IPS-11a (cell line): ENCODE results near the gene SLC6A17.

Source experiments
- H3K4me3 ChIP-seq: one replicate; pipeline ENCODE4 v1.5.1; 2013; ENCODE audit warnings: low read depth, low read length, control low read depth

SLC6A17 gene

DNA sequence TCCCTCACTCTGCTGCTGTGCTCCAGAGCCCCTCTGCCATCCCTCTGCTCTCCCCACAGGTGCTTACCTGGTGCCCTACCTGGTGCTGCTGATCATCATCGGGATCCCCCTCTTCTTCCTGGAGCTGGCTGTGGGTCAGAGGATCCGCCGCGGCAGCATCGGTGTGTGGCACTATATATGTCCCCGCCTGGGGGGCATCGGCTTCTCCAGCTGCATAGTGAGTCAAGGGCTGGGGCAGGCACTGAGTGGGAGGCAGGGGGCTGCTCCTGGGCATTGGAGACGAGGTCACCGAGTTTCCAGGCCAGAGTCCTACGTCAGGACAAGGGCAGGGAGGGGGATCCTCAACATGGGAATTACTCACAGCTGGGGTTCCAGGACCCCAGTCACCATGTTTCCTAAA is 21.7 kb downstream of the SLC6A17 start:
- no peak overlapping the region for H3K4me3 ChIP-seq

DNA sequence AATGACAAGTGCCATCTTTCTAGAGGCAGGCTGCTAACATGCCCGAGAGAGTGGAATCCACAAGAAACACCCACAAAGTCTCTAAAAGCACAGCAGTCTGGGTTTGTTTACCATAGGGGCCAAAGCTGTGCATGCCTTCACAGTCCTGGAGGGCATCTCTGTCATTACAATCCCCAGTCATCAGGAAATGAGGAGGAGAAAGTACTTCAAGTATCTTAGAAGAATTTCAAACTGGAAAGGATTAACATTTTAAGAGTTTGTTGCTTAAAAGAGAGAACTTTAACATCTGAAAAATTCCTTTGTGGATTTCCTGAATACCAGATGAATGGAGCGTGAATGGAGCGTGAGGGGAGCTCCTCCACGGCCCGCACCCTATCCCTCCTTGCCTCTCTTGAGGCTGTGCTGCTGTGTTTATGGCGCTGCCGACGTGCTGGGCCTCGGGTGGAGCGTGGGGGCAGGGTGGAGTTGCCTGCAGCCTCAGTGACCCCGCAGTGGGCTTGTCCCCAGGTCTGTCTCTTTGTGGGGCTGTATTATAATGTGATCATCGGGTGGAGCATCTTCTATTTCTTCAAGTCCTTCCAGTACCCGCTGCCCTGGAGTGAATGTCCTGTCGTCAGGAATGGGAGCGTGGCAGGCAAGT is 23.3 kb downstream of the SLC6A17 start:
- H3K4me3 ChIP-seq: no peak overlapping the region

DNA sequence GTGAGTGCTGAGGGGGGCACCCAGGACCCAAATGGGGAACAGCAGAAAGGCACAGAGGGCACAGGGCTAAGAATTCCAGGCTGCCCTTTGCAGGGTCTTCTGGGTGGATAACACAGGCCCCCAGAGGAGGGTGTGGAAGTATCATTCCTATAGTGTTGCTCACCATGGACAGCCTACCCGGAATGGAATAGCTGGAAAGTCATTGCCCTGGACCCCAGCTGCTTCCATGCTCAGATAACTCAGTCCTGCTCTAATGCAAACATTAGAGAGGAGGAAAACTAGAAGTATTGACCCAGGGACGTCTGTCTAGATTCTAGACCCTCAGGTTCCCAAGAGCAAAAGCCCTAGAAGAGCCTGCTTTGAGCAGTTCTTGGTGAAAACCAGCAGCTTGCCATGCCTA is 24.7 kb downstream of the SLC6A17 start:
- H3K4me3 ChIP-seq: no peak overlapping the region

DNA sequence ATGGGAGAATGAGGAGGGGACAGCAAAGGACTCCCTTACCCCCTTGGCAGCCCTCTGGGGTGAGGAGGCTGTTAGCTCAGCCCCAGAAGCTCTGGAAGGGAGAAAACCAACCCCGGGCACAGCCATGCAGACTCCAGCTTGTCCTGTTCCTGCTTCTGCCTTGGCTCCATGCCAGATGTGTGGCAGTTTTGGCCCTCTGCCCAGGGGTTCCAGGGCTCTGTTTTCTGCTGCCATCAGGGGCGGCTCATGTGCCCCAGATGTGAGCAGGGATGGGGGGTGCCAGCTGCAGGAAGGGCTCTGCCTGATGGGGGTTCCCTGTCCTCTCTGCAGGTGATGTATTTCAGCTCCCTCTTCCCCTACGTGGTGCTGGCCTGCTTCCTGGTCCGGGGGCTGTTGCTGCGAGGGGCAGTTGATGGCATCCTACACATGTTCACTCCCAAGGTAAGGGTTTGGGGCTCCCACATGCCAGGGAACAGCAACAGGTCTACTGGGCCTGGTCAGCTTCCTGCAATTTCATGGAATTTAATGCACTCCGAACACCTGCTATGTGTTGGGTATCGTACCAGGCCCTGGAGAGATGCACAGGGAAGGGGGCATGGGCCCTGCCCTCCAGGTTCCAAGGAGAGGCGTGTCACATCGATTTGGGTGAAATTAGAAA is 26.1 kb downstream of the SLC6A17 start:
- no peak overlapping the region for H3K4me3 ChIP-seq

DNA sequence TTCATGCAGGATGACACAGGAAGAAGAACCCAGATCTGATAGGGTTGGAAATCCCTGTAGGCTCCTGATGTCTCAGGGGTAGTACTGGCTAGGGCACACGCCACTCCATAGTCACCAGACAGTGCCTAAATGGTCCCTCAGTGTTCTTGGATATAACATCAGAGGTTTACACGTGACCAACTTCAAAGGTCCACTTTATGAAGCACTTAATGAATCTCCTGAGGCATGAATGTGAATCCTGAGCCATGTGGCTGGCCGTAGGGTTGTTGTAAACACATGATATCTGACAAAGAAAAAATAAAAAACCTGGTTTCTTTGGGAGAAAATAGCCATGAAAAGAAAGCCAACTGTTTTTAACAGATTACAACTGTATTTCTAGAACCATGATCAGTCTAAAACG is 27.5 kb downstream of the SLC6A17 start:
- H3K4me3 ChIP-seq: no peak overlapping the region

DNA sequence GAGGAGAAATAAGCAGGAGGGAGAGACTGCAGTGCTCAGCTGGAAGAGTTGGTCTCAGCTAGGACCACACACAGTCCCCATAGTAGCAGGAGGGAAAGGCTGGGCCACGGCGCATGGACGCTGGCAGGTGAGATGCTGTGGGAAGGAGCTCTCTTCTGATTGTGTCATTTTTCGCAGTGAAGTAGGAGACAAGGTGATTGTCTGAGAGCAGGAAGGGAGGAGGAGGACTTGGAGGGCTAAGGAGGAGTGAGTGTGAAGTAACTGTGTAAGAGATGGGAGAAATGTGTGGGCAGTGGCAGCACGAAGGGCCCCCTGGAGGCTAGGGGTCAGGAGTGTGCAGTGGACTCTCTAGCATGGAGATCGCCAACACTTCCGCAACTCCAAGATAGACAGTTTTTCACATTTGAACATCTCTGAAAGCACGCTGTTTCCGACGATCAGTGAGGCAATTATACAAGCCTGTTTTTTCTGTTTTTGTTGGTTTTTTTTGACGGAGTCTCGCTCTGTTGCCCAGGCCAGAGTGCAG is 33.4 kb downstream of the SLC6A17 start:
- no peak overlapping the region for H3K4me3 ChIP-seq

DNA sequence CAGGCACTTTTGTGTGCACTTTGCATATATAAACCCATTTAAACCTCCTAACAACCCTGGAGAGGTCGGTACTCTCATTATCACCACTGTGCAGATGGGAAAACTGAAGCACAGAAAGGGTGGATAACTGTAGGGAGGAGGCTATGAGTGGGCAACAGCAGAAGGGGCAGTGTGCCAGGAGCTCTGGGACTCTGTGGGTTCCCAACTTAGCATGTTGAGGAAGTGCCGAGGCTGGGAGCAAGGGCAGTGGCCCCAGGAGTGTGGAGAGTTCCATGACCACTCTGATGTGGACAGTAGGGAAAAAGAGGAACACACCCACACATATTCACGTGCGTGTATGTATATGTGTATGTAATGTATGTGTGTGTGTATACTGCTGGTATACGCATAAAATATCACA is 34.2 kb downstream of the SLC6A17 start:
- H3K4me3 ChIP-seq: no peak overlapping the region

DNA sequence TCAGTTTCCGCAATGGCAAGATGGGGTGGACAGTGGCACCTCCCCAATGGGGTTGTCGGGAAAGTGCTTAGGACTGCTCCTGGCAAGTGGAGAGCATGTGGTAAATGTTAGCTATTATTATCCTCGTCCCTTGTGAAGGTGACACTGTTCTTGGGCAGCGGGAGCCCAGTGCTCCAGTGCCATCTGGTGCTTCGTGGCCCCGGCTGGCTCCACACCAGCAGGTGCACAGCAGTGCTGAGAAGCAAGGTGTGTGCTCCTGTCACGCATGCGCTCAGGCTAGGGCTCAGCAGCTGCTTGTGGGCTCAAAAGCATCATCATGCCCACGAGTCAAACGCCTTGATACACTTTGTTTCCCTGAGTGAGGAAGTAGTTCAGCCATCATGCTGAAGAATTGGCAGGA is 34.9 kb downstream of the SLC6A17 start:
- no peak overlapping the region for H3K4me3 ChIP-seq

DNA sequence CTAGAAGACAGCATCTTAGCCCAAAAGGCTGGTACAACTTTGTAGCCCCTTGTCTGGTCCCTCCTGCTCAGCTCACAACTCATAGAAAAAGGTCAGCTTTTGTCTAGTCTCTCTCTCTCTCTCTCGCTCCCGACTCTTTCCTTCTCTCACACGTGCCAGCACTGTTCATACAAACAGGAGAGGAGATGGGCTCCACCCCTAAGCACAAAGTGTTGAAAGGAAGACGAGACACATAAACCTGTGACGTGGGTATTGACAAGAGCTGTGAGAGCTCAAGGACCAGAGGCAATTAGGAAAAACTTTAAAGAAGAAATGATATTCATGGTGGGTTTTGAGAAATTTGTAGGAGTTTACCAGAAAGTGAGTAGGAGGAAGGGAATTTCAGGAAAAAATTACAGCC is 36.3 kb downstream of the SLC6A17 start:
- no peak overlapping the region for H3K4me3 ChIP-seq

DNA sequence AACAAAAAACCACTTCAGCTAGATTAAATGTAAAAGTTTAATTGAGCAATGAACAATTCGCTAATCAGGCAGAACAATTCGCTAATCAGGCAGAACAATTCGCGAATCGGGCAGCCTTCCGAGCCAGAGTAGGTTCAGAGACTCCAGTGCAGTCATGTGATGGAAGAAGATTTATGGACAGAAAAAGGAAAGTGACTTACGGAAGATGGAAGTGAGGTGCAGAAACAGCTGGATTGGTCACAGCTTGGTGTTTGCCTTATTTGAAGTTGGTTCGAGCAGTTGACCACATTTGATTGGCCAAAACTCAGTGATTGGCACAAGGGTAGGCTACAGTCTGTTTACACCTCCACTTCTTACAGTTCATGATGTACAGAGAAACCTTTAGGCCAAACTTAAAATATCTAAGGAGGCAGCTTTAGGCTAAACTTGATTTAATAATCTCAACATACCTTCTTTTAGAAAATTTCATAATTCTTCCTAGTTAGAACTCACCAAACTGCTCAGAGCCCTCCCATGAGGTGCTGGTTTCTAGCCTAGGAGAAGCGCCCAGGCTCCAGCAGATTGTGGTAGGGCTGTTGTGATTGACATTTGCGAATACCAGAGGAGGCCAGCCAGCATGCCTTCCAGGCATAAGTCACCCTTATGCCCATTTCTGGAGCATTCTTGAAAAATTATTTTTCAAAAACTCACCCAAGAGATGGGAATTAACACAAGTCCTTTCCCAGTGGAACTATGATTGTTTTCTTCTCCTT is 37.0 kb downstream of the SLC6A17 start:
- no peak overlapping the region for H3K4me3 ChIP-seq

DNA sequence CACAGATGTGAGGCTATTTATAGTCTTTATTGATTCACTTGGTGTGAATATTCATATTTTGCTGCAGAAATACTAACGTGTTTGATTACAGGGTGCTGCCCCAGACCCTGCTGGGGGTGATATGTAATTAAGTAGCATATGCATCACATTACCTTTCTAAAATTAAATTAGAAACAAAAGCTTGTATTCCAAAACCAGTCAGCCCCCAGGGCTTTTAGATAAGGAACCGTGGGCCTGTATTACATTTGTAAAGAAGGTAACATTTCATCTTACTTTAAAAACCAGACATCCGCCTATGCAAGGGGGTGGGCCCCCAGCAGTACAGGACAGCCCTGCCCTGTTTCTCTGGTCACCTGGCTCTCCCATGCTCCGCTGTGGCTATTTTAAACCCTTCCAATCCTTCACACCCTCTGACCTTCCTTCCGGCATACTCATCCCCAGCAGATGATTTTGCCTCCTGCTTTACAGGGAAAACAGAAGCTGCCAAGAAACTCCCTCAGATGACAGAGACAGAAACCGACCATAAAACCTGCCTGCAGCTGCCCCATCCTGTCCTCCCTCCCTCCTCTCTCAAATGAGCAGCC is 37.8 kb downstream of the SLC6A17 start:
- H3K4me3 ChIP-seq: no peak overlapping the region

DNA sequence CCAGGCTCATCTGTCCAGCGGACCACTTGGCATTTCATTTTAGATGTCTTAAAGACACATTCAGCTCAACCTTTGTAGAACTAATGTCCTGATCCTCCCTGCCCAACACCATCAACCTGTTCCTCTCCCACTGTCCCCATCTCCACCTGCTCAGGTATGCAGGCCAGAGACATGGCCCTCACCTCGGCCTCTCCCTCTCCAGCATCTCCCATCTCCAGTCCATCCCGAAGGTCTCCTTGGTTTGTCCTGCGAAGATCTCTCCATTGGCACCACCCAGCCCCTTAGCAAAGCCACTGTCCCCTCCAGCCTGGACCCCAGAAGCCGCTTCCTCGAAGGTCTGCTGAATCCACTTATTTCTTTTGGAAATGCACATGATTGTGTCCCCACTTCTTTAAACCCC is 38.9 kb downstream of the SLC6A17 start:
- no peak overlapping the region for H3K4me3 ChIP-seq

DNA sequence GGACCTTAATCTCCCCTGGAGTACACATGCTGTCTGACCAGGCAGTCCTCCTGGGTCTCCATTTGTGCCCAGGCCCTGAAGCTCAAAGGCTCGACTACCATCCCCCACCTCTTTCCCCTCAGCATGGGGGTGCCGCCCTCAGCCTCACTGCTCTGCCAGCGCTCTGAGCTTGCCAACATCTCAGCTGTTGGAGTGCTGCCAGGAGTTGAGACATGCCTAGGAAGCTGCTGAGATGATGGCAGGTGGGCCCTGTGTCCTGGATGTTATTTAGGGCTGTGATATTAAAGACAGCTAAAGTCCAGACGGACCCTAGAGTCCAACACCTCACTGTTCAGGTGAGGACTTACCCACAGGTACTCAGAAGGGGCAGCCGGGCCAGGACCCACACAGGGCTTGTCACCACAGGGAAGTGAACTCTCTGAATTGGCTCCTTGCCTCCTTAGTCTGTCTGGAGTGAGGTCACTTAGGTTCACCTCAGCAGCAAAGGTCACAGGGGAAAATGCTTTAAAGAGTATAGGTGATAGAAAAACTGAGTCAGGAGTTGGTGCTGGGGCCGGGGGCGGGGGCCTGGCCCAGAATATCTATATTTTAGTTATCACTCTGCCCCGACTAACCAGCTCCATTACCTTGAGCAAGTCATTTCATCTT is 40.1 kb downstream of the SLC6A17 start:
- H3K4me3 ChIP-seq: no peak overlapping the region

DNA sequence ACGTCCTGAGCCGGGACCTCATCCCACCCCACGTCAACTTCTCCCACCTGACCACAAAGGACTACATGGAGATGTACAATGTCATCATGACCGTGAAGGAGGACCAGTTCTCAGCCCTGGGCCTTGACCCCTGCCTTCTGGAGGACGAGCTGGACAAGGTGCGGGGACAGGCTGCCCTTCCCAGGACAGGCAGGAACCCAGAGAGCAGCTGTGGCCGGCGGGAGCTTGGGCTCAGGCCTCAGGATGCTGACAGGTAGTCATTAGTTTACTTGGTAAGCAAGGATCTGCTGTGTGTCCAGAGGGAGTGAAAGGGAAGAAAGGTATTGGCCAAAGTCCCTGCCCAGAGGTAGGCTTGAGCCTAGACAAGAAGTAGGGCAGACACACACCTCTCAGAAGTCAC is 42.2 kb downstream of the SLC6A17 start:
- H3K4me3 ChIP-seq: no peak overlapping the region

DNA sequence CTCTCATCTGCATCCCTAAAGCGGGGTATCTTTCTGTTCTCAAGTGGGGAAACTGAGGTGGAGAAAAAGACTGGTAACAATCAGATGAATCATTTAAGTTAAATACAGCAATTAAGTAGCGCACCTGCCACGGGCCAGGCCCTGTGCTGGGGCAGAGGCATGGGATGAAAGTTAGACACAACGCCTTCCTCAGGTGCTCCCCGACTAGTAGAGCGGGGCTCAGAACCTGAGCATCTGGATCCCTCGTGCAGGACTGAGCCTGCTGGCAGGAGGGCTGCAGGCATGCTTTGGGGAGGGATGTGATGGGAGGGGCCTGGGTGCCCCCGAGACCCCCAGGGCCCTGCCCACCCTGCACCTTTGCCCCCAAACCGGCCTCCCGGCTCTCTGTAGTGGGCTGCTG is 44.9 kb downstream of the SLC6A17 start:
- no peak overlapping the region for H3K4me3 ChIP-seq

DNA sequence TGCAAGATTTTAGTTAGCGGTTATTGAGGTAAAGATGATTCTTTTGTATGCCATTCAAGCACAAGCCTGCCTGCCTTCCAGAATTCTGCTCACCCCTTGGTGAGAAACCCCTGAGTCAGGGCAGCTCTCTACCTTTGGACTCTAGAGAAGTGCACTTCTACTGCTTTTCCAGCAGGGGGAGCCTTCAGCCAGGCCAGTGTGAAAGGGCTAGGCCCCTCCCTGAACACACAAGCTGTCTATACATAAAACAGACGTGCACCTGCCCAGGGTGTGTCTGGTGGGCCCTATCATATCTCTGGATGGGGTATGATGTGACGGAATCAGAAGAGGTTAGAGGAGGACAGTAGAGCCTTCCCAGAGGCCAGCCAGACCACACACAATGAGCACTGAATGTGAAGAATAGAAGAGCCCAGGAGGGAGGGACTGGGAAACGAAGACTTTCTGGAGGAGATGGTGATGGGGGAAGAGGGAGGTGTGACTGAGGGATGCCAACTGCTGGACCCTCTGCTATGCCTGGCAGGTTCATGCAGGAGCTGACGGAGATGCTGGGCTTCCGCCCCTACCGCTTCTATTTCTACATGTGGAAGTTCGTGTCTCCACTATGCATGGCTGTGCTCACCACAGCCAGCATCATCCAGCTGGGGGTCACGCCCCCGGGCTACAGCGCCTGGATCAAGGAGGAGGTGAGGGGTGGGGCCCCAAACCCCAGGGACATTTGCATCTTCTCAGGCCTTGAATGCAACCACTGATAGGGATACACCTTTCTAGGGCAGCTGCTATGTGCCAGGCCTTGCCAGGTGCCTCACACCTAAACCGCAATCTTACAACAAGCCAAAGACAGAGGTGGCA is 46.8 kb downstream of the SLC6A17 start:
- no peak overlapping the region for H3K4me3 ChIP-seq

DNA sequence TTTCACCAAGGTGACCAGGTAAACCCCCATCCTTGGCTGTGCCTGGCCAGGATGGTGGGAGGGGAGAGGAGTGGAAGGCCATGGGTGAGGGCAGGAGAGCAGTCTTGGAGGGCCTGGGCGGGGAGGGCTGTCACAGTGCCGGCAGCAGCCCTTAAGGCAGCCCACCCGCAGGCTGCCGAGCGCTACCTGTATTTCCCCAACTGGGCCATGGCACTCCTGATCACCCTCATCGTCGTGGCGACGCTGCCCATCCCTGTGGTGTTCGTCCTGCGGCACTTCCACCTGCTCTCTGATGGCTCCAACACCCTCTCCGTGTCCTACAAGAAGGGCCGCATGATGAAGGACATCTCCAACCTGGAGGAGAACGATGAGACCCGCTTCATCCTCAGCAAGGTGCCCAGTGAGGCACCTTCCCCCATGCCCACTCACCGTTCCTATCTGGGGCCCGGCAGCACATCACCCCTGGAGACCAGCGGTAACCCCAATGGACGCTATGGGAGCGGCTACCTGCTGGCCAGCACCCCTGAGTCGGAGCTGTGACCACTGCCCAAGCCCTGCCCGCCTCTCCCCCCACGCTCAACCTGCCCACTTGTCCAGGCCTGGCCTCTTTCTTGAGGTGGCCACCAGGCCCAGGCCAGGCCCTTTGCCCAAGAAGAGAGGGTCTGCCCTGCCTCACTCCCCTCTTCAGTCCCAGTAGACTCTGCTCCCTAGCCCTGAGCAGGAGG is 47.8 kb downstream of the SLC6A17 start:
- no peak overlapping the region for H3K4me3 ChIP-seq

DNA sequence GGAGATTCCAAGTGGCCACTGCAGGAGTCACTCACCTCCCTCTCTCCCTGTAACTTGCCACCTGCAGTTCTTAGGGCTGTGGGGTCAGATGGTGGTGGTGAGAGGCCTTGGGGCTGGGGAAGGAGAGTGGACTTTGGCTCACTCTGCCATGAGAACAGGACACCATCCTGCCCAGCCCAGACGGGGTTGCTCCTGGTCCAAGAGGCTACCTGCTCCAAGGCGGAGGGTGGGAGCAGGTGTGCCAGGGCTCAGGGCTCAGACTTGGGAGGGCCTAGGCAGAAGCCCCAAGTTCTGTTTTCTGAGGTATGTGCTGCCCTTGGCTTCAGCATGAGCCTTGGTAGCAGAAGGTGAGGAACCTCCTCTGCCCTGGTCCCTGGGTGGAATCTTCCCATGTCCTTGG is 48.5 kb downstream of the SLC6A17 start:
- no peak overlapping the region for H3K4me3 ChIP-seq

DNA sequence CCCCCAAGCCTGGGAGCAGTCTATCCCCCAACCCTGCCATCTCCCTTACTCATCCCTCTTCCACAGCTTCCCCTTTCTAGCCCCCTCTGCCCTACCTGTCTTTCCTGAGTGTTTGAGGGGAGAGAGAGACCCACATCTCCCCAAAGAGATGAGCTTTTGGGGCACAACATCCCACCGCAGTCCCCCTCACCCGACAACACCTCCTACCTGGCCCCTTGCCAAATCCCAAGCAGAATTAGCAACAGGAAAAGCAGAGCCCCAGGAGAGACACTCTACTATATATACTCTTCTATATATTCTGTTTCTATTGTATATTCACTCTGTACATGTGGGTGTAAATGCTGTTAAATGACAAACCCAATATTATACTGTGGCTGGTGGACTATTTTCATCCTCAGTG is 49.9 kb downstream of the SLC6A17 start:
- no peak overlapping the region for H3K4me3 ChIP-seq

DNA sequence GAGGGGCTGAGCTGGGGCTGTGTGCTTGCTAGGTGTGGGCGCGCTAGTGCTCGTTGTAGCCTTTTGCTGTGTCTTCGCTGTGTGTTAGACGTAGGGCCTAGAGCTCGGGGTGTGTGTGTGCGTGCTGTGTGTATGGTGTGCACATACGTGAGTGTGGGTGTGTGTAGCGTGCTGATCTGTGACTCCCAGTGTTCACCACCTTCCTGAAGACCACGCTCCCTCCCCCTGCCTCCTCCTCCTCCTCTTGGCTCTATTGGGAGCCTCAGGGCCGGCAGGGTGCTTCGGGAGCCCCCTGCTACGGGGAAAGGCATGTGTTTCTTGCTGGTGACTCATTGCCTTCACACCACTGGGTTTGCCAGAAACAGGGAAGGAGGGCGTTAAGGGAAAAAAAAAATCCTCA is 50.4 kb downstream of the SLC6A17 start:
- H3K4me3 ChIP-seq: no peak overlapping the region
